ENCODE measurements around the gene FAM117B. TPM values are rescaled to one million over a fixed set of nuclear protein-coding genes. Genes with fewer than 3 reads are reported as not detected.
"Not testable (repeated sequence)": the region's sequence is repeated elsewhere in the genome, so short reads cannot be mapped to it uniquely, and the experiment has no call there.

FAM117B gene
- total RNA-seq, 3 donors from 2014 or later (not counting 1 experiment from before 2014, with no cell fraction given) = 11.6 to 14.2 (median 13.1) TPM

- Histone ChIP-seq H3K9me3 (ENCODE audit: control insufficient read depth, insufficient read depth, low read length) (no peaks in the 10 kb centered on the region), H3K4me3 (ENCODE audit: low read length) (no peak overlapping the region), H3K27ac (ENCODE audit: low read length) (no peak overlapping the region), H3K4me1 (ENCODE audit: control insufficient read depth, insufficient read depth, low read length) (no peaks in the 10 kb centered on the region), H3K36me3 (ENCODE audit: control insufficient read depth, insufficient read depth, low read length) (no peaks in the 10 kb centered on the region), H3K27me3 (ENCODE audit: control insufficient read depth, insufficient read depth, low read length) (no peaks in the 10 kb centered on the region)
- Mint-ChIP-seq H3K36me3 (no peaks in the 10 kb centered on the region), H3K4me1 (peaks cover 7 to 12% of the 10 kb centered on the region in 2 donors), H3K27me3 (ENCODE audit: low read depth in 2 of 2) (no peaks in the 10 kb centered on the region), H3K4me3 (no peak overlapping the region), H3K27ac (no peak overlapping the region), H3K9me3 (no peaks in the 10 kb centered on the region)
- ATAC-seq (no peak), DNase-seq (no peak)
- intact Hi-C loops (cut with micrococcal nuclease) = no loop called here
- WGBS (ENCODE audit: insufficient coverage) = 91% methylated on average over 1 of the region's 1 CpG
- TF ChIP-seq, protein P1, sequence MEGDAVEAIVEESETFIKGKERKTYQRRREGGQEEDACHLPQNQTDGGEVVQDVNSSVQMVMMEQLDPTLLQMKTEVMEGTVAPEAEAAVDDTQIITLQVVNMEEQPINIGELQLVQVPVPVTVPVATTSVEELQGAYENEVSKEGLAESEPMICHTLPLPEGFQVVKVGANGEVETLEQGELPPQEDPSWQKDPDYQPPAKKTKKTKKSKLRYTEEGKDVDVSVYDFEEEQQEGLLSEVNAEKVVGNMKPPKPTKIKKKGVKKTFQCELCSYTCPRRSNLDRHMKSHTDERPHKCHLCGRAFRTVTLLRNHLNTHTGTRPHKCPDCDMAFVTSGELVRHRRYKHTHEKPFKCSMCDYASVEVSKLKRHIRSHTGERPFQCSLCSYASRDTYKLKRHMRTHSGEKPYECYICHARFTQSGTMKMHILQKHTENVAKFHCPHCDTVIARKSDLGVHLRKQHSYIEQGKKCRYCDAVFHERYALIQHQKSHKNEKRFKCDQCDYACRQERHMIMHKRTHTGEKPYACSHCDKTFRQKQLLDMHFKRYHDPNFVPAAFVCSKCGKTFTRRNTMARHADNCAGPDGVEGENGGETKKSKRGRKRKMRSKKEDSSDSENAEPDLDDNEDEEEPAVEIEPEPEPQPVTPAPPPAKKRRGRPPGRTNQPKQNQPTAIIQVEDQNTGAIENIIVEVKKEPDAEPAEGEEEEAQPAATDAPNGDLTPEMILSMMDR (IDR thresholded peaks at IDR 0.05) = no peak
These were observed 68.3 kb downstream of the FAM117B start for GRCh38 chr2:202703091-202703490.

DNA sequence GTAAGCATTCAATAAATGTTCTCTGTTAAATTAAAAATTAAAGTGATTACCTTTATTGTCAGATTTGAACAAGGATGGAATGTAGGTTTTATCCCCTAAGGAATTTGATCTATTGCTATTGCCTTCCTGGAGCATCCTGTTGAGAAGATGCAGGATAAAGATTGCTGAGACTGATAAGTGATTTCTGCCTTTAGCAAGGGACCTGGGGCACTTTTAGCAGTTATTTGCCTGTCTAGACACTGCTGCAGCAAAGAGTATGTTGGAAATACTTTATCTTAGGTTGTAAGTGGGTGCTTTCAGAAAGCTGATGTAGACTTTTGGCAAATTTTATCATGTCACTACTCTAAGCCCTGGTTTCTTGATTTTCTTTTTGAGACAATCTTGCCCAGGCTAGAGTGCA lies 69.5 kb downstream of the FAM117B start:
- Histone ChIP-seq H3K9me3 (ENCODE audit: control insufficient read depth, insufficient read depth, low read length) (no peaks in the 10 kb centered on the region), H3K4me1 (ENCODE audit: control insufficient read depth, insufficient read depth, low read length) (no peaks in the 10 kb centered on the region), H3K36me3 (ENCODE audit: control insufficient read depth, insufficient read depth, low read length) (no peaks in the 10 kb centered on the region), H3K27ac (ENCODE audit: low read length) (no peak overlapping the region), H3K4me3 (ENCODE audit: low read length) (no peak overlapping the region), H3K27me3 (ENCODE audit: control insufficient read depth, insufficient read depth, low read length) (no peaks in the 10 kb centered on the region)
- H3K4me3 Mint-ChIP-seq = no peak overlapping the region
- peaks cover 7 to 12% of the 10 kb centered on the region in 2 donors for H3K4me1 Mint-ChIP-seq
- TF ChIP-seq, protein P1 (IDR thresholded peaks at IDR 0.05) = no peak
- H3K36me3 Mint-ChIP-seq = no peaks in the 10 kb centered on the region
- intact Hi-C loops (cut with micrococcal nuclease) = no loop called here
- no peak for ATAC-seq
- no peaks in the 10 kb centered on the region for H3K27me3 Mint-ChIP-seq (ENCODE audit: low read depth in 2 of 2)
- H3K27ac Mint-ChIP-seq = no peak overlapping the region
- DNase-seq = no peak
- H3K9me3 Mint-ChIP-seq = no peaks in the 10 kb centered on the region

- H3K9me3 ChIP-seq (ENCODE audit: control insufficient read depth, insufficient read depth, low read length) = no peaks in the 10 kb centered on the region
- Mint-ChIP-seq H3K27ac (no peak overlapping the region), H3K4me1 (peaks cover 7% of the 10 kb centered on the region in 2 donors), H3K4me3 (no peak overlapping the region), H3K36me3 (no peaks in the 10 kb centered on the region), H3K27me3 (ENCODE audit: low read depth in 2 of 2) (no peaks in the 10 kb centered on the region), H3K9me3 (no peaks in the 10 kb centered on the region)
- TF ChIP-seq, protein P1 (IDR thresholded peaks at IDR 0.05) = no peak
- WGBS (ENCODE audit: insufficient coverage) = 90% methylated on average over 4 of the region's 4 CpGs
- DNase-seq (no peak), ATAC-seq (no peak)
- no peaks in the 10 kb centered on the region for H3K27me3 ChIP-seq (ENCODE audit: control insufficient read depth, insufficient read depth, low read length)
- H3K4me1 ChIP-seq (ENCODE audit: control insufficient read depth, insufficient read depth, low read length) = no peaks in the 10 kb centered on the region
- no peak overlapping the region for H3K4me3 ChIP-seq (ENCODE audit: low read length)
- intact Hi-C loops (cut with micrococcal nuclease) = no loop called here
- no peak overlapping the region for H3K27ac ChIP-seq (ENCODE audit: low read length)
- H3K36me3 ChIP-seq (ENCODE audit: control insufficient read depth, insufficient read depth, low read length) = no peaks in the 10 kb centered on the region
These were observed 70.8 kb downstream of the FAM117B start for GRCh38 chr2:202705446-202706020.

- H3K27me3 Mint-ChIP-seq (ENCODE audit: low read depth in 2 of 2); H3K4me3 Mint-ChIP-seq; H3K36me3 ChIP-seq (ENCODE audit: control insufficient read depth, insufficient read depth, low read length); DNase-seq; H3K4me3 ChIP-seq (ENCODE audit: low read length); intact Hi-C loops (cut with micrococcal nuclease); H3K9me3 ChIP-seq (ENCODE audit: control insufficient read depth, insufficient read depth, low read length); ATAC-seq; H3K27ac ChIP-seq (ENCODE audit: low read length); H3K27ac Mint-ChIP-seq; H3K4me1 ChIP-seq (ENCODE audit: control insufficient read depth, insufficient read depth, low read length); H3K27me3 ChIP-seq (ENCODE audit: control insufficient read depth, insufficient read depth, low read length): not testable (repeated sequence)
- peaks cover 18 to 22% of the 10 kb centered on the region in 2 donors for H3K4me1 Mint-ChIP-seq
- H3K9me3 Mint-ChIP-seq = peaks cover 8 to 16% of the 10 kb centered on the region in 2 donors
- H3K36me3 Mint-ChIP-seq = peaks cover 25% of the 10 kb centered on the region
- 97% methylated on average over 46 of the region's 64 CpGs for WGBS (ENCODE audit: insufficient coverage)
These were observed 80.5 kb downstream of the FAM117B start for GRCh38 chr2:202714971-202715935.

All from natural killer cell (primary cell).